OCI-LY7 (cell line): ENCODE data around the gene TSPAN12. TPM values are rescaled to one million over a fixed set of nuclear protein-coding genes. Genes with fewer than 3 reads are reported as not detected.

ENCODE experiments used
- BruUV-seq: library from RNA; stranded (reverse); fragments of 400-500 nt; replicated peaks from 2 replicates; lab custom pipeline; 2021; lab: Mats Ljungman, UMichigan
- CTCF ChIA-PET: fragments of 300-600 bp; sonication (Branson Sonifier 250); formaldehyde crosslinking; loops from one replicate; lab custom pipeline; 2022; ENCODE audit warnings: antibody characterized with exemption; ENCODE audit not compliant: unreplicated experiment; lab: Charles Lee
- POLR2A ChIA-PET: fragments of 300-600 bp; sonication (Branson Sonifier 250); formaldehyde crosslinking; loops from one replicate; lab custom pipeline; 2022; ENCODE audit warnings: antibody characterized with exemption; lab: Charles Lee
- DNase-seq: peaks from one replicate; pipeline ENCODE4 v3.0.0-alpha.2; 2015; ENCODE audit warnings: low spot score
- H2AFZ ChIP-seq: fragments of 200-600 bp; sonication (generic), shearing (Covaris generic); 2 replicates; pipeline ENCODE4 v1.6.1; 2014; ENCODE audit warnings: mild to moderate bottlenecking, antibody characterized with exemption, low read length, moderate library complexity
- H3K27ac ChIP-seq: fragments of 200-600 bp; sonication (generic); 2 replicates; pipeline ENCODE4 v1.5.1; 2014; ENCODE audit warnings: mixed run types, low read depth, mild to moderate bottlenecking, moderate library complexity, low read length, inconsistent platforms; ENCODE audit not compliant: poor library complexity, severe bottlenecking
- H3K36me3 ChIP-seq: fragments of 200-600 bp; sonication (generic); 2 replicates; pipeline ENCODE4 v1.6.1; 2014; ENCODE audit warnings: mild to moderate bottlenecking, antibody characterized with exemption, low read length, moderate library complexity, mixed read lengths; ENCODE audit not compliant: insufficient read depth
- H3K4me1 ChIP-seq: fragments of 200-600 bp; sonication (generic); 2 replicates; pipeline ENCODE4 v1.5.1; 2014; ENCODE audit warnings: mild to moderate bottlenecking, low read length; ENCODE audit not compliant: insufficient read depth, poor library complexity, severe bottlenecking
- H3K4me2 ChIP-seq: fragments of 200-600 bp; sonication (generic); 2 replicates; pipeline ENCODE4 v1.6.1; 2014; ENCODE audit warnings: mild to moderate bottlenecking, low read length
- H3K4me3 ChIP-seq: fragments of 200-600 bp; sonication (generic); 2 replicates; pipeline ENCODE4 v1.5.1; 2014; ENCODE audit warnings: mild to moderate bottlenecking, low read depth, low read length; ENCODE audit not compliant: poor library complexity, severe bottlenecking
- H3K79me2 ChIP-seq: fragments of 200-600 bp; sonication (generic); 2 replicates; pipeline ENCODE4 v1.6.1; 2016; ENCODE audit warnings: low read depth, mild to moderate bottlenecking, low read length, moderate library complexity, mixed read lengths; ENCODE audit not compliant: insufficient read depth
- H3K9me2 ChIP-seq: fragments of 200-600 bp; sonication (generic); 2 replicates; pipeline ENCODE4 v1.6.1; 2016; ENCODE audit warnings: mild to moderate bottlenecking, low read length, mixed read lengths; ENCODE audit not compliant: insufficient read depth
- H3K9me3 ChIP-seq: fragments of 200-600 bp; sonication (generic); 2 replicates; pipeline ENCODE4 v1.6.1; 2014; ENCODE audit warnings: mild to moderate bottlenecking, mixed run types, low read length, mixed read lengths
- H4K20me1 ChIP-seq: fragments of 200-600 bp; sonication (generic); 2 replicates; pipeline ENCODE4 v1.6.1; 2014; ENCODE audit warnings: mild to moderate bottlenecking, antibody characterized with exemption, low read length, moderate library complexity, mixed read lengths; ENCODE audit not compliant: insufficient read depth
- CTCF ChIP-seq: fragments of 200-600 bp; sonication (generic); conservative IDR thresholded peaks from 2 replicates; pipeline ENCODE4 v1.5.1; 2014; ENCODE audit warnings: mild to moderate bottlenecking, antibody characterized with exemption, low read length, moderate library complexity, mixed read lengths
- EZH2phosphoT487 ChIP-seq: fragments of 200-600 bp; sonication (generic); IDR thresholded peaks from 2 replicates; pipeline ENCODE4 v1.6.1; 2018; ENCODE audit warnings: low read depth, borderline replicate concordance, mild to moderate bottlenecking, mixed run types, antibody characterized with exemption, low read length, moderate library complexity, mixed read lengths
- intact Hi-C: fragments of 100-400 bp; cut with micrococcal nuclease; formaldehyde crosslinking; loops from one replicate; pipeline ENCODE4 v1.10.0; 2022; ENCODE audit not compliant: unreplicated experiment
- total RNA-seq, 2 experiments: library from RNA; depleted of rRNA in 1 of 2; stranded (reverse); fragments of >200 nt in 1 of 2; shearing (Covaris generic) in 1 of 2; gene quantifications; 2 replicates each; pipeline ENCODE4 v1.2.3, GENCODE V29; 2014 to 2022

Gene TSPAN12
- total RNA-seq, 2 experiments from 2014 or later, result not detected

DNA sequence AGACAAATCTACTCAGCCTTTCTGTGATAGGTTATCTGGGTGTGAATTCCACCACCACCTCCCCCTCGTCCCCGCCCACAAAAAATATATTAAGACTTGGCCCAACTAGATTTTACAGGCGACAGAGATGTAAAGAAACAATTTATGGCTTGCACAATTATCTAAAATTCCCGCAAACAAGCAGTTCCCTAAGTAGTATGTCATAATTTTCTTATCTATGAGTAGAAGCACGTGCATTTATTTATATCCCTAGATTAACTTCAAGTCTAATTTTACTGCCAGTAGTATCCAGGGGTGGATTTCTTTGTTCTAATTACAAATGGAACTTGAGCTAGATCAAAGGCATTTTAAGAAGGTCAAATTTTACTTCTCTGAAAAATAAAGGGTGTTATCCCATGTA, 1.7 kb downstream of the TSPAN12 start:
- no peak overlapping the region for H3K4me2 ChIP-seq
- POLR2A ChIA-PET, result interaction anchor here (0.6 kb wide), 1 partner anchor 1476 kb away, joined by 4 read pairs; no protein-coding TSS in a partner anchor
- H3K4me3 ChIP-seq, result no peak overlapping the region
- H3K9me3 ChIP-seq, result no peaks in the 10 kb centered on the region
- H3K27ac ChIP-seq, result no peak overlapping the region
- H4K20me1 ChIP-seq, result no peaks in the 10 kb centered on the region
- intact Hi-C loops, result no loop called here
- no peak for DNase-seq
- H3K4me1 ChIP-seq, result no peaks in the 10 kb centered on the region
- BruUV-seq, result no TSS peak
- H3K9me2 ChIP-seq, result no peaks in the 10 kb centered on the region
- no peaks in the 10 kb centered on the region for H3K79me2 ChIP-seq
- H3K36me3 ChIP-seq, result no peaks in the 10 kb centered on the region
- no peak for TF ChIP-seq EZH2phosphoT487
- TF ChIP-seq CTCF, result no peak
- CTCF ChIA-PET, result no interaction called here
- H2AFZ ChIP-seq, result no peak overlapping the region

- Histone ChIP-seq H3K9me2 (no peaks in the 10 kb centered on the region), H3K79me2 (no peaks in the 10 kb centered on the region), H3K4me2 (no peak overlapping the region), H3K36me3 (no peaks in the 10 kb centered on the region), H3K4me1 (no peaks in the 10 kb centered on the region), H4K20me1 (no peaks in the 10 kb centered on the region), H3K9me3 (no peaks in the 10 kb centered on the region), H3K27ac (no peak overlapping the region), H3K4me3 (no peak overlapping the region), H2AFZ (no peak overlapping the region)
- no peak for DNase-seq
- ChIA-PET CTCF (no interaction called here), POLR2A (no interaction called here)
- no TSS peak for BruUV-seq
- TF ChIP-seq EZH2phosphoT487 (no peak), CTCF (no peak)
- intact Hi-C loops, result no loop called here
Observed at GRCh38 chr7:120852700-120853099, 5.2 kb downstream of the TSPAN12 start.

GRCh38 chr7:120843109-120843508, 14.8 kb downstream of the TSPAN12 start:
- H3K36me3 ChIP-seq, result no peaks in the 10 kb centered on the region
- no peaks in the 10 kb centered on the region for H3K4me1 ChIP-seq
- H2AFZ ChIP-seq, result no peak overlapping the region
- TF ChIP-seq CTCF (no peak), EZH2phosphoT487 (no peak)
- H3K27ac ChIP-seq, result no peak overlapping the region
- no peaks in the 10 kb centered on the region for H3K9me2 ChIP-seq
- intact Hi-C loops, result no loop called here
- DNase-seq, result no peak
- H3K4me3 ChIP-seq, result no peak overlapping the region
- no peak overlapping the region for H3K4me2 ChIP-seq
- no peaks in the 10 kb centered on the region for H4K20me1 ChIP-seq
- BruUV-seq, result no TSS peak
- CTCF ChIA-PET, result no interaction called here
- no peaks in the 10 kb centered on the region for H3K79me2 ChIP-seq
- H3K9me3 ChIP-seq, result no peaks in the 10 kb centered on the region
- POLR2A ChIA-PET, result no interaction called here
